Measurements from ENCODE around the gene HOXD9. TPM values are rescaled to one million over a fixed set of nuclear protein-coding genes. Genes with fewer than 3 reads are reported as not detected.

The HOXD9 gene
- total and polyA plus RNA-seq, 9 donors = 0.75 to 8.8 (median 4.7) TPM

- peak overlapping the region; percentile 6 for H3K4me3 ChIP-seq (ENCODE audit: low read length)
- H3K9me3 ChIP-seq (replicated peaks; ENCODE audit: control insufficient read depth, low read depth, low read length) = no peaks in the 10 kb centered on the region
- H3K36me3 ChIP-seq (ENCODE audit: control insufficient read depth, insufficient read depth, low read length) = no peaks in the 10 kb centered on the region
- peak; percentile 62 for DNase-seq
- H3K4me1 ChIP-seq (ENCODE audit: control insufficient read depth, insufficient read depth, low read length) = peaks cover 31% of the 10 kb centered on the region
- no peak overlapping the region for H3K27ac ChIP-seq (ENCODE audit: low read length)
- H3K27me3 ChIP-seq (ENCODE audit: control insufficient read depth, insufficient read depth, low read length) = peaks cover 84% of the 10 kb centered on the region
- 2% methylated on average over 81 of the region's 86 CpGs for WGBS (ENCODE audit: insufficient coverage)
Measured at GRCh38 chr2:176079831-176080539, 42.5 kb upstream of the HOXD9 start.

GRCh38 chr2:176080540-176081375 is 41.8 kb upstream of the HOXD9 start:
- no peak for DNase-seq
- Histone ChIP-seq H3K4me3 (ENCODE audit: low read length) (peak overlapping the region; percentile 9), H3K27me3 (ENCODE audit: control insufficient read depth, insufficient read depth, low read length) (peaks cover 85% of the 10 kb centered on the region), H3K36me3 (ENCODE audit: control insufficient read depth, insufficient read depth, low read length) (no peaks in the 10 kb centered on the region), H3K4me1 (ENCODE audit: control insufficient read depth, insufficient read depth, low read length) (peaks cover 38% of the 10 kb centered on the region), H3K27ac (ENCODE audit: low read length) (no peak overlapping the region), H3K9me3 (replicated peaks; ENCODE audit: control insufficient read depth, low read depth, low read length) (no peaks in the 10 kb centered on the region)
- 2% methylated on average over 59 of the region's 68 CpGs for WGBS (ENCODE audit: insufficient coverage)

GRCh38 chr2:176081376-176081836 is 41.1 kb upstream of the HOXD9 start:
- no peak overlapping the region for H3K4me3 ChIP-seq (ENCODE audit: low read length)
- DNase-seq = no peak
- H3K27ac ChIP-seq (ENCODE audit: low read length) = no peak overlapping the region
- peaks cover 85% of the 10 kb centered on the region for H3K27me3 ChIP-seq (ENCODE audit: control insufficient read depth, insufficient read depth, low read length)
- 2% methylated on average over 6 of the region's 17 CpGs for WGBS (ENCODE audit: insufficient coverage)
- H3K36me3 ChIP-seq (ENCODE audit: control insufficient read depth, insufficient read depth, low read length) = no peaks in the 10 kb centered on the region
- peaks cover 43% of the 10 kb centered on the region for H3K4me1 ChIP-seq (ENCODE audit: control insufficient read depth, insufficient read depth, low read length)
- no peaks in the 10 kb centered on the region for H3K9me3 ChIP-seq (replicated peaks; ENCODE audit: control insufficient read depth, low read depth, low read length)

DNA sequence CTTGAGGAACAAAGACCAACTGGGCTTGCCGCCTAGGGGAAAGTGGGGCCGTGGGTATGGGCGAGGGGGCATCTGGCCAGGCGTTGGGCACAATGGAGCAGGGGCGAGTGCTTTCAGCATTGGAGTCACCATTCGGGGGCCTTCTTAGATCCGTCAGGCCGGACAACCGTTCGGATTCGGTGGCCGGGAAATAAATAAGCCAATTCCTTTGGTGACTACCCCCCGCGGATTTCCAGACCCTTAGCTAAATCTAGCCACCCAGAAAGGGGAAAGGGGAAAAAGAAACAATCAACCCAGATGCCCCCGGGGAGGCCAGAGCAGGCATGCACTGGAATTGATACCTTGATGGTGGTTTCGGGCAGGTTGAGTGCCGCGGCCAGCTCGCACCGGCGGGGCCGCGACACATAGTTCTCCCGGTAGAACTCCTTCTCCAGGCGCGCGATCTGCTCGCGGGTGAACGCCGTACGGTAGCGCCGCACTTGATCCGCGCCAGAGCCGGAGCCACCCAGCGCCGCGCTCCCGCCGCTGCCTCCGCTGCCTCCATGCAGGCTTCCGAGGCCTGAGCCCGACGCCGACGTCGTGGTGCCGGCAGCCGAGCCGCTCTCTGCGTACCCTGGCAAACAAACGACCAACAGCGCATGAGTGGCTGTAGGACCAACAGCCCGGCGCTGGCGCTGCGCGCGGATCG is 40.5 kb upstream of the HOXD9 start:
- Histone ChIP-seq H3K4me3 (ENCODE audit: low read length) (no peak overlapping the region), H3K4me1 (ENCODE audit: control insufficient read depth, insufficient read depth, low read length) (peaks cover 43% of the 10 kb centered on the region), H3K9me3 (replicated peaks; ENCODE audit: control insufficient read depth, low read depth, low read length) (no peaks in the 10 kb centered on the region), H3K36me3 (ENCODE audit: control insufficient read depth, insufficient read depth, low read length) (no peaks in the 10 kb centered on the region), H3K27ac (ENCODE audit: low read length) (no peak overlapping the region), H3K27me3 (ENCODE audit: control insufficient read depth, insufficient read depth, low read length) (peaks cover 83% of the 10 kb centered on the region)
- DNase-seq = no peak
- 5% methylated on average over 53 of the region's 62 CpGs for WGBS (ENCODE audit: insufficient coverage)

DNA sequence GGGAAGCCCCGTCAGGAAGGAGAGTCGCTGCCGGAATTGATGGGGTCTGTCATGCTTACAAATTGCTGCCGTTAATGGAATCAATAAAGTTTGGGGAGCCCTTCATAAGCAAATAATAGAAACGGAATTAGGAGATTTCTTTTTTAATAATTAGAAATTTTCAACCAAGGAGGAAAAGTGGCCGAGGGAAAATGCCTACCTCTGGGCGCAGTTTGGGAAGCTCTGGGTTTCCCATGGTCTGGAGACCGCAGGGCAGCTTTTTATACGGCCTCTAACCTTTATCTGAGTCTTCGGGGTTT is 40.0 kb upstream of the HOXD9 start:
- H3K27me3 ChIP-seq (ENCODE audit: control insufficient read depth, insufficient read depth, low read length) = peaks cover 88% of the 10 kb centered on the region
- H3K27ac ChIP-seq (ENCODE audit: low read length) = no peak overlapping the region
- H3K4me3 ChIP-seq (ENCODE audit: low read length) = no peak overlapping the region
- 16% methylated on average over 6 of the region's 10 CpGs for WGBS (ENCODE audit: insufficient coverage)
- no peaks in the 10 kb centered on the region for H3K9me3 ChIP-seq (replicated peaks; ENCODE audit: control insufficient read depth, low read depth, low read length)
- H3K4me1 ChIP-seq (ENCODE audit: control insufficient read depth, insufficient read depth, low read length) = peaks cover 43% of the 10 kb centered on the region
- DNase-seq = no peak
- no peaks in the 10 kb centered on the region for H3K36me3 ChIP-seq (ENCODE audit: control insufficient read depth, insufficient read depth, low read length)

DNA sequence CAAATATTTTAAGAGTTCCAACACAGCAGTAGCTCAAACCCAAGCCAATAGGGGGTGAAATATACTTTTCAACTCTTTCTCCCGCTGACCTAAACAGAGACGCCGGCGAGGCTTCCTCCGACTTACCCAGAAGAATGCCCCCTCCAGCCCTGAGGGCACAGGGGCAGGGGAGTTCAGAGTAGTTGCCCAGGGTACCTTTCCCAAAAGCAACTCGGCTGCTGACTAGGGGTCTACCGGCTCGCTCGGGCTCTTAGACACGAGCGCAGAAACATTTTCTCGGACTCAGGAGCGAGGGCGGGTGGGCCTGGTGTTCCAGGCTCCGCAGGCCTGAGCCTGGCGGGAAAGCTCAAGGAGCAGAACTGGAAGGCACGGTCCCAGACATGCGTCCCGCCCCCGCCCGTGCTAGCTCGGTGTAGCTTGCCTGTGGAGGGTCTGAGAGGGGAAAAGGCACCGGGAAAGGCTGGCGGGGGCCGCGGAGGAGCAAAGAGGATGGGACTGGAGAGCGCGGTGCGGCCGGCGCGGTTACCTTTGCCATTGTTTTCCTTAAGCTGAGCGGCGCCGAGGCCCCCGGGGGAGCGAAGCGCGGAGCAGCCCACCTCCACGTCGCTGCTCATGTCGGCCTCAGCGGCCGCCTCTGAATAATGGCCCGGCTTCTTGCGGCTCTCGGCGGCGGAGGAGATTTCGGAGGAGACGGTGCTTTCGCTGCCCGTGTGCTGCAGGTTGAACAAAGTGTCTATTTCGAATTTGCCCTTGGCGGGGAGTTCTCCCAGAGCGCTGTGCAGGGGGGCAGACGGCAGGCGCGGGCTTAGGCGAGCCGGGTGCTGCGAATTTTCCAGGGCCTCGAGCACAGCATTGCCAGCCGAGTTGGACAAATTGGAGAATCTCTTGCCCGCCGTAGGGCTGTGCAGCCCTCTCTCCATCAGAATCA is 39.4 kb upstream of the HOXD9 start:
- H3K27me3 ChIP-seq (ENCODE audit: control insufficient read depth, insufficient read depth, low read length) = peaks cover 94% of the 10 kb centered on the region
- H3K4me1 ChIP-seq (ENCODE audit: control insufficient read depth, insufficient read depth, low read length) = peaks cover 46% of the 10 kb centered on the region
- peak overlapping the region; percentile 6 for H3K4me3 ChIP-seq (ENCODE audit: low read length)
- H3K36me3 ChIP-seq (ENCODE audit: control insufficient read depth, insufficient read depth, low read length) = no peaks in the 10 kb centered on the region
- no peaks in the 10 kb centered on the region for H3K9me3 ChIP-seq (replicated peaks; ENCODE audit: control insufficient read depth, low read depth, low read length)
- DNase-seq = no peak
- WGBS (ENCODE audit: insufficient coverage) = 3% methylated on average over 61 of the region's 66 CpGs
- no peak overlapping the region for H3K27ac ChIP-seq (ENCODE audit: low read length)

- H3K4me3 ChIP-seq (ENCODE audit: low read length) = peak within 1 kb of the TSS; percentile 6
- no peak for DNase-seq
- H3K9me3 ChIP-seq (replicated peaks; ENCODE audit: control insufficient read depth, low read depth, low read length) = no peaks in the 10 kb centered on the region
- 2% methylated on average over 10 of the region's 27 CpGs for WGBS (ENCODE audit: insufficient coverage)
- no peaks in the 10 kb centered on the region for H3K36me3 ChIP-seq (ENCODE audit: control insufficient read depth, insufficient read depth, low read length)
- H3K27ac ChIP-seq (ENCODE audit: low read length) = peak within 1 kb of the TSS; percentile 37
- H3K27me3 ChIP-seq (ENCODE audit: control insufficient read depth, insufficient read depth, low read length) = peaks cover 94% of the 10 kb centered on the region
- H3K4me1 ChIP-seq (ENCODE audit: control insufficient read depth, insufficient read depth, low read length) = peaks cover 49% of the 10 kb centered on the region
Measured at GRCh38 chr2:176083796-176084261, 38.7 kb upstream of the HOXD9 start, which contains the start of gene EVX2. TSS of gene EVX2 (minus strand) at chr2:176083962. CDS start at chr2:176083776, 186 bp downstream.

DNA sequence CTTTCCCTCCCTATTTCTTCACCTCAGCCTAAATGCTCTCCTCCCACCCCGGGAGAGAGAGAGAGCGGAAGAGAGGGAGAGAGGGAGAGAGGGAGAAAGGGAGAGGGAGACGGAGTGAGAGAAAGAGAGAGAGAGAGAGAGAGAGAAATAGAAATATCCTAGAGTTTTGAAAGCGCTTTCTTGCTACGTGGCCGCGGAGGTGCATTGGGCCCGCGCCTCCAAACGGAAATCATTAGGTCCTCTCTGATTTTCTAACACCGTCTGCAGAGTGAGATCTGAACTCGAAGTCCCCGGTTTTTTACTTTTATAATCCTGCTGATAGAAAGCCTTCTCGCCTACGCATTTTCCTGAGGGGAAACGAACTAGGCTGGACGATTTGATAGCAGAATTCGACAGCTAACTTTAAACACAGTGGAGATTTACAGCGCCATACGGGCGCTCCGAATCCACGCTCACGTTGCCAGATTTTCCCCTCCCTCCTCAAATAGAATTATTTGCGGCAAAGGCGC is 37.9 kb upstream of the HOXD9 start:
- no peaks in the 10 kb centered on the region for H3K9me3 ChIP-seq (replicated peaks; ENCODE audit: control insufficient read depth, low read depth, low read length)
- H3K27ac ChIP-seq (ENCODE audit: low read length) = peak overlapping the region; percentile 37
- H3K4me3 ChIP-seq (ENCODE audit: low read length) = no peak overlapping the region
- H3K27me3 ChIP-seq (ENCODE audit: control insufficient read depth, insufficient read depth, low read length) = peaks cover 94% of the 10 kb centered on the region
- DNase-seq = peak; percentile 32
- H3K36me3 ChIP-seq (ENCODE audit: control insufficient read depth, insufficient read depth, low read length) = no peaks in the 10 kb centered on the region
- peaks cover 44% of the 10 kb centered on the region for H3K4me1 ChIP-seq (ENCODE audit: control insufficient read depth, insufficient read depth, low read length)
- 2% methylated on average over 20 of the region's 26 CpGs for WGBS (ENCODE audit: insufficient coverage)

DNA sequence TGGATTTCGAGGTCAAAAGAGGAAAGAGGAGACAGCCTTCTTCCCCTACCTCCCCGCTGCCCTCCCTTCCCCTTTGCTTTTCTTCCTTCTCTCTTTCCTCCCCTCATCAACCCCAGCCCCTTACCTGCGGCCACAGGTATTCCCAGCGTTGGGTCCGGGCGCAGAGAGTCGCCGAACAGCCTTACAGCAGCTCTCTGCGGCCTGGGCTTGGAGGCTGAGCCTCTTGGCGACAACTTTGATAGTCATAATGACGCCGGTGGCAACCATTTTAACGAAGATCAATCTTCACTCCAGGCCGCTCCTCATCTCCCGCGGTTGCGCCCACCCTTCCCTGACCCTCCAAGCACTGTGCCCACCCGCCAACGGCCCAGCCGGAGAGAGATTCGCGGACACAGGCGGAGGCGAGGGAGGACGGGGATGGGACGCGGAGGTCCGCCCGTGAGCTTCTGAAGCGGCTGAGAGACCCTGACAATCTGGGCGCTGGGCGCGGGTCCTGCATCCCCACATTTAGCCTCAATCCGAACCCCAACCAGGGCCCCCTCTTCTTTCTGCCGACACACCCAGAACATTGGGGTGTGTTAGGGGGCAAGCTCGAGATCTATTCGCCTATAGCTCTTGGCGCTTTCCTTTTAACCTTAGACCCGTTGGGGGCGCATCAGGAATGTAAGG is 37.3 kb upstream of the HOXD9 start:
- no peaks in the 10 kb centered on the region for H3K9me3 ChIP-seq (replicated peaks; ENCODE audit: control insufficient read depth, low read depth, low read length)
- no peak for DNase-seq
- H3K27ac ChIP-seq (ENCODE audit: low read length) = peak overlapping the region; percentile 37
- no peak overlapping the region for H3K4me3 ChIP-seq (ENCODE audit: low read length)
- WGBS (ENCODE audit: insufficient coverage) = under 1% methylated on average over 24 of the region's 40 CpGs
- no peaks in the 10 kb centered on the region for H3K36me3 ChIP-seq (ENCODE audit: control insufficient read depth, insufficient read depth, low read length)
- H3K27me3 ChIP-seq (ENCODE audit: control insufficient read depth, insufficient read depth, low read length) = peaks cover 96% of the 10 kb centered on the region
- H3K4me1 ChIP-seq (ENCODE audit: control insufficient read depth, insufficient read depth, low read length) = peaks cover 43% of the 10 kb centered on the region

All from muscle of leg (tissue), 11 donors.